ENCODE measurements around the gene RABGAP1L.

RABGAP1L gene

DNA sequence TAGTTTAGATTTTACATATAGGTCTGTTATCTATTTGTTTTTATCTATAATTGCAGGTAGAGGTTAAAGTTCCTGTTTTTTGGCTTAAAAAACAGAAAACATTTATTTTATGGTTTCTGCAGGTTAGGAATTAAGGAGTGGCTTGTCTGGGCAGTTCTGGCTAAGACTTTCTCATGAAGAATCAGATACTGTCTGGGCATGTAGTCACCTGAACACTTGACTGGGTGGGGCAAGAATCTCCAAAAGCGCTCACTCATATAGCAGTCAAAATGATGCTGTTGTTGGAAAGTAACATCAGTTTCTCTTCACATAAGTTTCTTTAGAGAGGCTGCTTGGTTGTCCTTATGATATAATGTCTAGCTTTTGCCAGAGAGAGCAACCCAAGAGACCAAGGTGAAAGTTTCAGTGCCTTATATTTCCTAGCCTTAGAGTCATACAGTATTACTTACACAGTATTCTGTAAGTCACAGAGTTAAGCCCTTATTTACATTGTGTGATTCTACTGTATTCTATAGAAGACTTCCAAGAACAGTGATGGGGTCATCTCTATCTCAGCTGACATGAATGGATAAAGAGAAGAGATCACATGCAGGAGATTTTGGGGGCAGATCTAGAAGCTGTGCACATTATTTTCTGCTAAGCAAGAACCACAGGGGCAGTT, 163.0 kb downstream of the RABGAP1L start:
- no peak for DNase-seq
- H3K4me3 ChIP-seq (ENCODE audit: low read depth, low read length) = no peak overlapping the region
- H3K27ac ChIP-seq = no peak overlapping the region
- in situ Hi-C loops (cut with HindIII; ENCODE audit: low pct_ligation_motif_present, low sequenced_read_pairs) = no loop called here
- H3K27me3 ChIP-seq (replicated peaks) = no peaks in the 10 kb centered on the region
- H3K36me3 ChIP-seq (replicated peaks) = no peaks in the 10 kb centered on the region
- TF ChIP-seq, protein P1, sequence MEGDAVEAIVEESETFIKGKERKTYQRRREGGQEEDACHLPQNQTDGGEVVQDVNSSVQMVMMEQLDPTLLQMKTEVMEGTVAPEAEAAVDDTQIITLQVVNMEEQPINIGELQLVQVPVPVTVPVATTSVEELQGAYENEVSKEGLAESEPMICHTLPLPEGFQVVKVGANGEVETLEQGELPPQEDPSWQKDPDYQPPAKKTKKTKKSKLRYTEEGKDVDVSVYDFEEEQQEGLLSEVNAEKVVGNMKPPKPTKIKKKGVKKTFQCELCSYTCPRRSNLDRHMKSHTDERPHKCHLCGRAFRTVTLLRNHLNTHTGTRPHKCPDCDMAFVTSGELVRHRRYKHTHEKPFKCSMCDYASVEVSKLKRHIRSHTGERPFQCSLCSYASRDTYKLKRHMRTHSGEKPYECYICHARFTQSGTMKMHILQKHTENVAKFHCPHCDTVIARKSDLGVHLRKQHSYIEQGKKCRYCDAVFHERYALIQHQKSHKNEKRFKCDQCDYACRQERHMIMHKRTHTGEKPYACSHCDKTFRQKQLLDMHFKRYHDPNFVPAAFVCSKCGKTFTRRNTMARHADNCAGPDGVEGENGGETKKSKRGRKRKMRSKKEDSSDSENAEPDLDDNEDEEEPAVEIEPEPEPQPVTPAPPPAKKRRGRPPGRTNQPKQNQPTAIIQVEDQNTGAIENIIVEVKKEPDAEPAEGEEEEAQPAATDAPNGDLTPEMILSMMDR (IDR thresholded peaks at IDR 0.05; ENCODE audit: low read depth, low read length, missing control alignments) = no peak

DNA sequence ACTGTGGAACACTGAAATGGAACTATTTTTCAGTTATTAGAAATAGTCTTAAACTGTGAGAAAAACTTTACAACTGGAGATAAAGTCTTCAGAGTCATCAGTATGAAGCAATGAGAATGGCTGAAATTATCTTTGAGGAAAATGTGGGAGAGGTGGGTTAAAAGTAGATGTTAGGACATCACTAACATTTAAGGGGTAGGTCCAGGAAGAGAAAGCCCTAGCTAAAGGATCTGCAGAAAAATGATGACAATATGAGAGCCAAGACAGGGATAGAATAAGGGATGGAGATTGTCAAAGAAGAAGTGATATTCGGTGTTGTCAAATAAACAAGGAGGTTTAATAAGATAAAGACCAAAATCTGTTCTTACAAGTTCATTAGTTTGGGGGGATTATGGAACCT, 165.2 kb downstream of the RABGAP1L start:
- no peak overlapping the region for H3K27ac ChIP-seq
- H3K27me3 ChIP-seq (replicated peaks) = no peaks in the 10 kb centered on the region
- no peak for DNase-seq
- no peaks in the 10 kb centered on the region for H3K36me3 ChIP-seq (replicated peaks)
- no peak overlapping the region for H3K4me3 ChIP-seq (ENCODE audit: low read depth, low read length)
- in situ Hi-C loops (cut with HindIII; ENCODE audit: low pct_ligation_motif_present, low sequenced_read_pairs) = no loop called here
- TF ChIP-seq, protein P1 (IDR thresholded peaks at IDR 0.05; ENCODE audit: low read depth, low read length, missing control alignments) = no peak

DNA sequence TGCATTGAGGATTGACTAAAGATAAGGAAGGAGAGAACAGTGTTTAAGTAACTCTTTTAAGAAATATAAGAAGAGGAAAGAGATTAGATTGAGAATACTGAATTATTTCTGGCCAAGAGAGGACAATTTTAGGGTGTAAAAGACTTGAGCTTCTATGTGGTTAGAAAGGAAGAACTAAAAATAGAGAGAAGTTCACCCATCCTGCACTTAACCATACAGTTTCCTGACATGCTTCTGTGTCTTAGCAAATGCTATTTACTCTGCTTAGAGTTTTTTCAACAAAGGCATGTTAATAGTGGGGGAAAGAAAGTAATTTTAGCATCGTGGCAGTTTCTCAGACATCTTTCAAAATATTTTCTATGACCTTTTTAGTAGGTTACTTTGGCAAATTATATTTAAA, 165.6 kb downstream of the RABGAP1L start:
- Histone ChIP-seq H3K36me3 (replicated peaks) (no peaks in the 10 kb centered on the region), H3K4me3 (ENCODE audit: low read depth, low read length) (no peak overlapping the region), H3K27me3 (replicated peaks) (no peaks in the 10 kb centered on the region), H3K27ac (no peak overlapping the region)
- in situ Hi-C loops (cut with HindIII; ENCODE audit: low pct_ligation_motif_present, low sequenced_read_pairs) = no loop called here
- no peak for DNase-seq
- TF ChIP-seq, protein P1 (IDR thresholded peaks at IDR 0.05; ENCODE audit: low read depth, low read length, missing control alignments) = no peak

DNA sequence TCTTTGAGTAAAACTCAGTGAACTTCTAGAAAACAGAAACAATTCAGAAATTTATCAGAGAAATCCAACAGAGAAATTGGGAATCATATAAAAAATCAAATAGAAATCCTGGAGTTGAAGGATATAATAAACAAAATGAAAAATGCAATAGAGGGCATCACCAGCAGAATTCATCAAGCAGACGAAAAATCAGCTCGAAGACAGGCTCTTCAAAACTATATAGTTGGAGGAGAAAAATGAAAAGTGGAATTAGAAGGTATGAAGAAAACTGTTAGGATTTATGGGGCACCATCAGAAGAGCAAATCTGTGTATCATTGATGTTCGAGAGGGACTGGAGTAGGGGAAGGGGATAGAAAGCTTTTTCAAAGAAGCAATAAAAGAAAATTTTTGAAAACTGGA, 167.0 kb downstream of the RABGAP1L start:
- Histone ChIP-seq H3K36me3 (replicated peaks) (no peaks in the 10 kb centered on the region), H3K27me3 (replicated peaks) (no peaks in the 10 kb centered on the region), H3K4me3 (ENCODE audit: low read depth, low read length) (no peak overlapping the region), H3K27ac (no peak overlapping the region)
- no peak for DNase-seq
- TF ChIP-seq, protein P1 (IDR thresholded peaks at IDR 0.05; ENCODE audit: low read depth, low read length, missing control alignments) = no peak
- in situ Hi-C loops (cut with HindIII; ENCODE audit: low pct_ligation_motif_present, low sequenced_read_pairs) = no loop called here

DNA sequence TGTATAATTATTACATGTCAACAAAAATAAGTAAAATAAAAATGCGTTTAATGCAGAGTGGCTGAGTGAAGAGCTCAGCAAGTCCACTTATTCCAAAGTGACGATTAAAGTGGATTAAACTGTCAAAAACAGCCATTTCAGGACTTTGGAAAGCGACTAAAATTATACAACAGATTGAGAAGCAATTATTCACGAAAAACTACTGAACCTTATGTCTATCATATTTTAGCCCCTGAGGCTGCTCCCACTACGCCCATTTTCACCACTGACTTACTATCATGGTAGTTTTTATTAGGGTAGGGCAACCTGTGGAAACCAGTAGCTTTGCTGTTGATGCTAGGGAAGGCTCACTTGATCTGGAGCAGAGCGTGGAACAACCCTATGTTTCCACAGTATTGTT, 174.1 kb downstream of the RABGAP1L start:
- no peak overlapping the region for H3K4me3 ChIP-seq (ENCODE audit: low read depth, low read length)
- no peaks in the 10 kb centered on the region for H3K36me3 ChIP-seq (replicated peaks)
- no peak overlapping the region for H3K27ac ChIP-seq
- no peak for DNase-seq
- TF ChIP-seq, protein P1 (IDR thresholded peaks at IDR 0.05; ENCODE audit: low read depth, low read length, missing control alignments) = no peak
- no peaks in the 10 kb centered on the region for H3K27me3 ChIP-seq (replicated peaks)
- in situ Hi-C loops (cut with HindIII; ENCODE audit: low pct_ligation_motif_present, low sequenced_read_pairs) = no loop called here
